PC-9 (cell line): ENCODE results near the gene AKAP12.

Source experiments
- EZH2 ChIP-seq: fragments of 200-600 bp; sonication (generic); IDR thresholded peaks from 2 replicates; pipeline ENCODE4 v1.8.0; 2017; ENCODE audit warnings: antibody characterized with exemption, low read depth
- TF ChIP-seq, protein P1 (sequence below): fragments of 200-600 bp; sonication (generic); conservative IDR thresholded peaks from 2 replicates; pipeline ENCODE4 v1.6.1; 2017; ENCODE audit warnings: mixed run types, antibody characterized with exemption, mild to moderate bottlenecking, moderate library complexity

DNA sequence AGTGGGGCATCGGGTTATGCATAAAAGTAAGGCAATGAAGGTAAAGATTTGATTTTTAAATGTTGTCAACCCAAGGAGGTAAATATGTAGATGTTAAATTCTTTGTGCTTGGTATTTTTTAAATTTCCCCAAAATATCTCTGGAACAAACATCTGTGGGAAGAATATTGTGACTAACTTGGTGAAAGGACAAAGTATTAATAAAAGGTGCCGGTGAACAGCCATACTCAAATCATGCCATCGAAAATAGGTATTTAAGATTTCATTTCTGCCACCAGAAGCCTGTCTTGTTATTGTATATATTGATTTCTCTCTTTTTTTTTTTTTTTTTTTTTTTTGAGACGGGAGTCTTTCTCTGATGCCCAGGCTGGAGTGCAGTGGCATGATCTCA lies 164.1 kb downstream of the AKAP12 start:
- no peak for TF ChIP-seq EZH2
- TF ChIP-seq, protein P1, sequence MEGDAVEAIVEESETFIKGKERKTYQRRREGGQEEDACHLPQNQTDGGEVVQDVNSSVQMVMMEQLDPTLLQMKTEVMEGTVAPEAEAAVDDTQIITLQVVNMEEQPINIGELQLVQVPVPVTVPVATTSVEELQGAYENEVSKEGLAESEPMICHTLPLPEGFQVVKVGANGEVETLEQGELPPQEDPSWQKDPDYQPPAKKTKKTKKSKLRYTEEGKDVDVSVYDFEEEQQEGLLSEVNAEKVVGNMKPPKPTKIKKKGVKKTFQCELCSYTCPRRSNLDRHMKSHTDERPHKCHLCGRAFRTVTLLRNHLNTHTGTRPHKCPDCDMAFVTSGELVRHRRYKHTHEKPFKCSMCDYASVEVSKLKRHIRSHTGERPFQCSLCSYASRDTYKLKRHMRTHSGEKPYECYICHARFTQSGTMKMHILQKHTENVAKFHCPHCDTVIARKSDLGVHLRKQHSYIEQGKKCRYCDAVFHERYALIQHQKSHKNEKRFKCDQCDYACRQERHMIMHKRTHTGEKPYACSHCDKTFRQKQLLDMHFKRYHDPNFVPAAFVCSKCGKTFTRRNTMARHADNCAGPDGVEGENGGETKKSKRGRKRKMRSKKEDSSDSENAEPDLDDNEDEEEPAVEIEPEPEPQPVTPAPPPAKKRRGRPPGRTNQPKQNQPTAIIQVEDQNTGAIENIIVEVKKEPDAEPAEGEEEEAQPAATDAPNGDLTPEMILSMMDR = no peak
